Testis (tissue), 2 donors: Measurements from ENCODE around the gene MAP4.

Experiments used
- CTCF ChIP-seq, 3 experiments: fragments of 450-650 bp in 2 of 3; fragments of 200-600 bp in 1 of 3; sonication (generic) in 1 of 3; IDR thresholded peaks; one replicate each; pipeline ENCODE4 v1.5.1; 2016 to 2019; ENCODE audit warnings: antibody characterized with exemption in 3 of 3, mild to moderate bottlenecking in 2 of 3, moderate library complexity in 1 of 3
- POLR2A ChIP-seq: fragments of 450-650 bp; IDR thresholded peaks from one replicate; pipeline ENCODE4 v1.6.1; 2017; ENCODE audit warnings: antibody characterized with exemption, mild to moderate bottlenecking, moderate library complexity

DNA sequence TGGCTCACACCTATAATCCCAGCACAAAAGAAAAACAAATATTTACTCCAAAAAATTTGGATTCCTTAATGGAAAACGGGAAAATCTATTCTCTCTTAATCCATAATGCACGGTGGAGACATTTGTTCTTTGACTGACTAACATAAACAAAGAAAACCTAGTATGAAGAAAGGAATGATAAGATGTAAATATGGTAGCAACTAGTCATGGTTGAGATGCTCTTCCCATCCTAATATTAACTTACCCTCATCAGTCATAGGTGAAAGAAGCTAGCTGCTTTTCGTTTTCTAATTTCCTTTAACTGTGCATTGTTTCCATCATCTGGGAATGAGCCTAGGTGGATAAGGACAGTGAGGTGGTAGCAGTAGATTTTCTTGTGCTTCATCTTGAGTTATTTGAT is 22.0 kb downstream of the MAP4 start:
- TF ChIP-seq CTCF (IDR thresholded peaks at IDR 0.05) (no peak), POLR2A (no peak)
